ENCODE measurements around the gene LIPM.

- TF ChIP-seq CTCF (conservative IDR thresholded peaks at IDR 0.05; ENCODE audit: low read depth, low read length) (no peak), EZH2phosphoT487 (IDR thresholded peaks at IDR 0.05; ENCODE audit: borderline replicate concordance, low read length) (no peak)
Measured at GRCh38 chr10:88852327-88852726, 49.8 kb downstream of the LIPM start.

All from PC-3 (cell line).